B cell (primary cell): Measurements from ENCODE around the gene RNASET2. TPM values are rescaled to one million over a fixed set of nuclear protein-coding genes. Genes with fewer than 3 reads are reported as not detected.

ENCODE experiments used
- ATAC-seq: fragments of 200-7000 bp; cut with Tn5 transposase; one replicate; pipeline ENCODE4 v1.10.0; 2021; ENCODE audit warnings: low read depth, mild to moderate bottlenecking, moderate number of reproducible peaks, moderate library complexity
- CTCF ChIA-PET: fragments of 350-600 bp; sonication (Branson Sonifier 250); formaldehyde crosslinking; loops from one replicate; lab custom pipeline; 2021; ENCODE audit warnings: antibody characterized with exemption, inconsistent platforms; lab: Charles Lee
- POLR2A ChIA-PET: fragments of 350-600 bp; sonication (Branson Sonifier 250); formaldehyde crosslinking; loops from one replicate; lab custom pipeline; 2021; ENCODE audit warnings: antibody characterized with exemption; lab: Charles Lee
- DNase-seq: peaks from one replicate; pipeline ENCODE4 v3.0.0; 2013
- H2AFZ ChIP-seq: 2 replicates; pipeline ENCODE4 v1.6.1; 2012; ENCODE audit warnings: mild to moderate bottlenecking, low read depth, low read length; ENCODE audit not compliant: insufficient read depth, poor library complexity, severe bottlenecking
- H3K27ac ChIP-seq, 2 donors: 1 replicate in 1 of 2; 2 replicates in 1 of 2; pipeline ENCODE4 v1.5.1; 2012 to 2013; ENCODE audit warnings: low read length in 2 of 2, mild to moderate bottlenecking in 2 of 2, moderate library complexity in 1 of 2
- H3K27me3 ChIP-seq, 4 experiments: fragments of 200-600 bp in 1 of 4; sonication (generic) in 1 of 4; replicated peaks in 1 of 4; 1 replicate in 2 of 4; 2 replicates in 2 of 4; pipeline versions ENCODE4 v1.6.1 to v1.7.0; 2013 to 2016; ENCODE audit warnings: low read length in 3 of 4, mild to moderate bottlenecking in 2 of 4, mixed read lengths in 1 of 4, moderate library complexity in 1 of 4; ENCODE audit not compliant: insufficient read depth in 4 of 4, control insufficient read depth in 3 of 4; ENCODE audit errors: control extremely low read depth in 1 of 4
- H3K36me3 ChIP-seq, 2 experiments: replicated peaks in 1 of 2; 1 replicate in 1 of 2; 2 replicates in 1 of 2; pipeline versions ENCODE4 v1.6.1 to v1.7.1; 2013; ENCODE audit warnings: low read length in 1 of 2; ENCODE audit not compliant: insufficient read depth in 2 of 2, control insufficient read depth in 1 of 2; ENCODE audit errors: control extremely low read depth in 1 of 2, extremely low read depth in 1 of 2
- H3K4me1 ChIP-seq, 2 donors: fragments of 200-600 bp in 1 of 2; sonication (generic) in 1 of 2; 1 replicate in 1 of 2; 2 replicates in 1 of 2; pipeline versions ENCODE4 v1.5.1 to v1.6.1; 2013 to 2017; ENCODE audit warnings: low read length in 2 of 2; ENCODE audit not compliant: control insufficient read depth in 2 of 2, insufficient read depth in 2 of 2
- H3K4me2 ChIP-seq: replicated peaks from 2 replicates; pipeline ENCODE3; 2012; ENCODE audit warnings: mild to moderate bottlenecking, low read depth, low read length; ENCODE audit not compliant: poor library complexity, severe bottlenecking
- H3K4me3 ChIP-seq, 5 experiments: fragments of 200-600 bp in 1 of 5; sonication (generic) in 1 of 5; 1 replicate in 3 of 5; 2 replicates in 2 of 5; pipeline versions ENCODE4 v1.5.1 to v1.7.0; 2011 to 2016; ENCODE audit warnings: low read length in 4 of 5, mild to moderate bottlenecking in 4 of 5, low read depth in 2 of 5, control low read depth in 1 of 5, moderate library complexity in 1 of 5; ENCODE audit not compliant: insufficient read depth in 1 of 5; ENCODE audit errors: control extremely low read depth in 1 of 5, extremely low read depth in 1 of 5
- H3K79me2 ChIP-seq: fragments of 200-600 bp; sonication (generic); one replicate; pipeline ENCODE4 v1.6.0; 2016; ENCODE audit warnings: low read length; ENCODE audit not compliant: control insufficient read depth, insufficient read depth
- H3K9ac ChIP-seq: fragments of 200-600 bp; sonication (generic); 2 replicates; pipeline ENCODE4 v1.6.1; 2017; ENCODE audit warnings: mild to moderate bottlenecking, low read length, moderate library complexity
- H3K9me3 ChIP-seq, 3 donors: one replicate each; pipeline versions ENCODE4 v1.6.1 to v1.7.1; 2013; ENCODE audit warnings: low read length in 2 of 3; ENCODE audit not compliant: control insufficient read depth in 2 of 3, insufficient read depth in 1 of 3; ENCODE audit errors: control extremely low read depth in 1 of 3
- H4K20me1 ChIP-seq: 2 replicates; pipeline ENCODE4 v1.6.0; 2012; ENCODE audit warnings: mild to moderate bottlenecking, low read length; ENCODE audit not compliant: insufficient read depth, control insufficient read depth, poor library complexity, severe bottlenecking
- H3K27ac Mint-ChIP-seq: one replicate; pipeline ENCODE4 v1.8.0; 2021; ENCODE audit warnings: mixed read lengths
- H3K27me3 Mint-ChIP-seq: one replicate; pipeline ENCODE4 v1.8.0; 2021; ENCODE audit warnings: mixed read lengths
- H3K4me1 Mint-ChIP-seq: one replicate; pipeline ENCODE4 v1.8.0; 2021; ENCODE audit warnings: mixed read lengths
- H3K4me3 Mint-ChIP-seq: one replicate; pipeline ENCODE4 v1.8.0; 2021; ENCODE audit warnings: mixed read lengths
- H3K9me3 Mint-ChIP-seq: one replicate; pipeline ENCODE4 v1.8.0; 2022; ENCODE audit warnings: mixed read lengths; ENCODE audit not compliant: insufficient read depth
- EZH2 ChIP-seq: IDR thresholded peaks from 2 replicates; pipeline ENCODE4 v1.6.1; 2012; ENCODE audit warnings: borderline replicate concordance, low read depth, mild to moderate bottlenecking, moderate library complexity, low read length; ENCODE audit not compliant: insufficient read depth, poor library complexity, severe bottlenecking
- WGBS: methylation state at CpG from one replicate; pipeline ENCODE4 v1.1.5; 2013; ENCODE audit warnings: missing lambda C conversion rate; ENCODE audit not compliant: insufficient coverage; 5-methylcytosine and 5-hydroxymethylcytosine counted together
- intact Hi-C: fragments of 100-400 bp; cut with micrococcal nuclease; formaldehyde crosslinking; loops from one replicate; pipeline ENCODE4 v1.10.0; 2022
- polyA plus RNA-seq: library from polyadenylated mRNA; depleted of rRNA; stranded (reverse); fragments of >200 nt; gene quantifications from 2 replicates; pipeline ENCODE4 v1.2.3, GENCODE V29; 2012
- small RNA-seq: library from RNA; depleted of rRNA; stranded (forward); fragments of <200 nt; gene quantifications from one replicate; pipeline ENCODE3, GENCODE V24; 2012; ENCODE audit warnings: low replicate concordance, low read depth; ENCODE audit not compliant: insufficient read length
- total RNA-seq, 2 donors: library from RNA; stranded (reverse); fragments of 120-200 nt in 1 of 2; gene quantifications; 1 replicate in 1 of 2; 2 replicates in 1 of 2; pipeline versions ENCODE4 v1.2.3 to v1.2.4, GENCODE V29; 2013 to 2022

Gene RNASET2
- total and polyA plus RNA-seq, 2 donors (not counting 1 experiment from before 2014, with no cell fraction given): 293 to 330 TPM

GRCh38 chr6:166879594-166879993 lies 76.8 kb downstream of the RNASET2 start:
- H4K20me1 ChIP-seq: no peaks in the 10 kb centered on the region
- H3K4me2 ChIP-seq: no peak overlapping the region
- no peak overlapping the region for H2AFZ ChIP-seq
- ChIA-PET CTCF (interaction anchor here (1.5 kb wide), 1 partner anchor 106 kb away, joined by 4 read pairs; no protein-coding TSS in a partner anchor), POLR2A (no interaction called here)
- no peak for TF ChIP-seq EZH2
- peaks cover 0 to 5% (median 0%) of the 10 kb centered on the region in 3 donors for H3K9me3 ChIP-seq
- DNase-seq: no peak
- no peaks in the 10 kb centered on the region for H3K27me3 ChIP-seq
- Mint-ChIP-seq H3K27ac (no peak overlapping the region), H3K4me3 (no peak overlapping the region), H3K9me3 (peaks cover 2% of the 10 kb centered on the region), H3K27me3 (no peaks in the 10 kb centered on the region), H3K4me1 (no peaks in the 10 kb centered on the region)
- no peak for ATAC-seq
- H3K79me2 ChIP-seq: no peaks in the 10 kb centered on the region
- intact Hi-C loops: no loop called here
- H3K9ac ChIP-seq: no peak overlapping the region
- peaks cover 0 to 1% of the 10 kb centered on the region in 2 experiments for H3K36me3 ChIP-seq
- H3K4me1 ChIP-seq: no peaks in the 10 kb centered on the region
- no peak overlapping the region for H3K27ac ChIP-seq
- no peak overlapping the region for H3K4me3 ChIP-seq
- WGBS: no CpG with 5 or more reads among the region's 1 CpG

Small RNA genes lying within 50 kb of the gene (small RNA-seq; reads per million reads assigned to genes)
- not detected for gene MIR3939

Other genes starting within 250 kb of the RNASET2 start
- gene CEP43, start 42.8 kb upstream of the RNASET2 start, total RNA-seq: 33.7 and 39.7 TPM in 2 replicates
- 10.1 and 17.1 TPM in 2 replicates for gene CEP43, start 42.8 kb upstream of the RNASET2 start, polyA plus RNA-seq
- 30.7 and 30.9 TPM in 2 replicates for gene CCR6, start 166.5 kb upstream of the RNASET2 start, total RNA-seq
- gene CCR6, start 166.5 kb upstream of the RNASET2 start, polyA plus RNA-seq: 18.2 and 25.9 TPM in 2 replicates
- not detected in 2 replicates for gene GPR31, start 201.4 kb upstream of the RNASET2 start, total RNA-seq
- gene GPR31, start 201.4 kb upstream of the RNASET2 start, polyA plus RNA-seq: not detected in 2 replicates